Stimulated activated CD8-positive, alpha-beta memory T cell treated with anti-CD3 and anti-CD28 coated beads, Interleukin-15, amount 100 ng/mL, for 24 hours (primary cell): ENCODE data around the gene IQGAP1.
"Not testable (repeated sequence)": the region's sequence is repeated elsewhere in the genome, so short reads cannot be mapped to it uniquely, and the experiment has no call there.

ENCODE experiments used
- DNase-seq: peaks from one replicate; pipeline ENCODE4 v3.0.0-alpha.2; 2020; ENCODE audit warnings: low read depth

Gene IQGAP1, protein sequence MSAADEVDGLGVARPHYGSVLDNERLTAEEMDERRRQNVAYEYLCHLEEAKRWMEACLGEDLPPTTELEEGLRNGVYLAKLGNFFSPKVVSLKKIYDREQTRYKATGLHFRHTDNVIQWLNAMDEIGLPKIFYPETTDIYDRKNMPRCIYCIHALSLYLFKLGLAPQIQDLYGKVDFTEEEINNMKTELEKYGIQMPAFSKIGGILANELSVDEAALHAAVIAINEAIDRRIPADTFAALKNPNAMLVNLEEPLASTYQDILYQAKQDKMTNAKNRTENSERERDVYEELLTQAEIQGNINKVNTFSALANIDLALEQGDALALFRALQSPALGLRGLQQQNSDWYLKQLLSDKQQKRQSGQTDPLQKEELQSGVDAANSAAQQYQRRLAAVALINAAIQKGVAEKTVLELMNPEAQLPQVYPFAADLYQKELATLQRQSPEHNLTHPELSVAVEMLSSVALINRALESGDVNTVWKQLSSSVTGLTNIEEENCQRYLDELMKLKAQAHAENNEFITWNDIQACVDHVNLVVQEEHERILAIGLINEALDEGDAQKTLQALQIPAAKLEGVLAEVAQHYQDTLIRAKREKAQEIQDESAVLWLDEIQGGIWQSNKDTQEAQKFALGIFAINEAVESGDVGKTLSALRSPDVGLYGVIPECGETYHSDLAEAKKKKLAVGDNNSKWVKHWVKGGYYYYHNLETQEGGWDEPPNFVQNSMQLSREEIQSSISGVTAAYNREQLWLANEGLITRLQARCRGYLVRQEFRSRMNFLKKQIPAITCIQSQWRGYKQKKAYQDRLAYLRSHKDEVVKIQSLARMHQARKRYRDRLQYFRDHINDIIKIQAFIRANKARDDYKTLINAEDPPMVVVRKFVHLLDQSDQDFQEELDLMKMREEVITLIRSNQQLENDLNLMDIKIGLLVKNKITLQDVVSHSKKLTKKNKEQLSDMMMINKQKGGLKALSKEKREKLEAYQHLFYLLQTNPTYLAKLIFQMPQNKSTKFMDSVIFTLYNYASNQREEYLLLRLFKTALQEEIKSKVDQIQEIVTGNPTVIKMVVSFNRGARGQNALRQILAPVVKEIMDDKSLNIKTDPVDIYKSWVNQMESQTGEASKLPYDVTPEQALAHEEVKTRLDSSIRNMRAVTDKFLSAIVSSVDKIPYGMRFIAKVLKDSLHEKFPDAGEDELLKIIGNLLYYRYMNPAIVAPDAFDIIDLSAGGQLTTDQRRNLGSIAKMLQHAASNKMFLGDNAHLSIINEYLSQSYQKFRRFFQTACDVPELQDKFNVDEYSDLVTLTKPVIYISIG (N-terminal part only)

DNA sequence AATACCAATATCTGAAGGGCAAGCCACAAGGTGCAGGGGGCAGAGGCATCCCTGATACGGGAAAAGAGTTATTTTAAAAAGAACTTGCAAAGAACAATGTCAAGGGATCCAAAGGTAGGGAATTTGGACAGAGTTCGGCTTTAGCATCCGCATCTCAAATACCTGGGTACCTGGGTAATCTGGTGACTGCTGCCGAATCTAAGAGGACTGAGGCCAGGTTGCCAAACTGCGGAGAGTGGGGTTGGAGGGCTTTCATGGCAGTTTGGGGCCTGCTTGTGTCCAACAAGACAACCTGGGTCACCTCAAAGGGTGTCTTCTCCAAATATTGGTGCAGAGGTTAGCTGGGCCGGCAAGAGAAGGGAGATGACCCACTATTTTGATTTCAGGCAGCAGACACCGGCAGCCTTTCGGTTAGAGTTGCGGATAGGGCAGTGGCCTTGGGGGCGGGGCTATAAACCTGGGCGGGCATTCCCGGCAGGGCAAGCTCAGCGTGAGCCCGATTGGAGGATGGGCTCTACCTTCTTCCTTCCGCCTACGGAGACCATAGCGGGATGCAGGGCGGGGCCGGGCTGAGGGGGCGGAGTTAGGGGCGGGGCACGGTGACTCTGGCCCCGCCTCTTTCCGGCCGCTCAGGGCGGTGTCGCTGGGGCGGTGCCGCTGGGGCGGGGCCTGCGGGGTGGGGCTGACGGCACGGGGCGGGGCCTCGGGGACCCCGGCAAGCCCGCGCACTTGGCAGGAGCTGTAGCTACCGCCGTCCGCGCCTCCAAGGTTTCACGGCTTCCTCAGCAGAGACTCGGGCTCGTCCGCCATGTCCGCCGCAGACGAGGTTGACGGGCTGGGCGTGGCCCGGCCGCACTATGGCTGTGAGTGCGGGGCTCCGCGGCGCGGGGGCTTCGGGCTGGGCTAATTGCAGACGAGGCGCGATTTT lies at the start of gene IQGAP1:
Gene IQGAP1, plus strand, starts transcription at position 709 of the 928 bp plus-strand sequence. Its CDS starts 100 bp downstream, at position 809.
- DNase-seq, result peak; percentile 96

DNA sequence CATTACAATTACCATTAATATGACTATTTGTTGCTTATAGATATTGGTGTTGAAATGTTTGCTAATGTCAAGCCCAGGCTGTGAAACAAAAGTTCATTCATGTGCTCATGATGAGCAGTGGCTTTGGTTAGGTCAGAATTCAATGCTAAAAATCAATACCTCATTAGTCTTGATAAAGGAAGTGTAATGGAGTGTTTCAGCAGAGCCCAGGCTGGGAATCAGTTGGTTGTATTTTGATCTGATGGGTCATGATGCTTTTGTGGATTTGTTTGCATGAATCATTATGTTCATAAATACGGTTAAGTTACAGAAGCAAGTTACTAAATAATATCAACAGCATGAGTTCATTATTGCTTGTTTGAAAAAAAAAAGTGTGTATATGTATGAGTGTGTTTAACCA lies 49.5 kb upstream of the IQGAP1 start:
- DNase-seq, result no peak

DNA sequence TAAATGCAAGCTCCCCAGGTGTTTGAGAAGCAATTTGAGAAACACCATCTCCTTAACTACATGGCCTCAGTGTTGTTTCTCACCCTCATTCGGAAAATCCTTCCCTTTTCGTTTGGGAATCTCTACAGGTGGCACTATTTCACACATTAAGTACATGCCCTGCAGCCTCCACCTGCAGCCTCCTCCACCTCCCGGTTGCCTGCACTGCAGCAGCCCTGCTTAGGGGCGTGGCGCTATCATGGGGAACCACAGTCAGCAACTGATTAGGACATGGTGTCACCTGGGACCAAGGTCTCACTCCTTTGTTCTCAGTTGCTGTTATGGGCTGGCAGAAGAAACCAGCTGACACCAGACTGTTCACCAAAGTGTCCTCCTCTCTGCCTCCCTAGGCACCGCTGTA lies 47.7 kb upstream of the IQGAP1 start:
- DNase-seq, result no peak

DNA sequence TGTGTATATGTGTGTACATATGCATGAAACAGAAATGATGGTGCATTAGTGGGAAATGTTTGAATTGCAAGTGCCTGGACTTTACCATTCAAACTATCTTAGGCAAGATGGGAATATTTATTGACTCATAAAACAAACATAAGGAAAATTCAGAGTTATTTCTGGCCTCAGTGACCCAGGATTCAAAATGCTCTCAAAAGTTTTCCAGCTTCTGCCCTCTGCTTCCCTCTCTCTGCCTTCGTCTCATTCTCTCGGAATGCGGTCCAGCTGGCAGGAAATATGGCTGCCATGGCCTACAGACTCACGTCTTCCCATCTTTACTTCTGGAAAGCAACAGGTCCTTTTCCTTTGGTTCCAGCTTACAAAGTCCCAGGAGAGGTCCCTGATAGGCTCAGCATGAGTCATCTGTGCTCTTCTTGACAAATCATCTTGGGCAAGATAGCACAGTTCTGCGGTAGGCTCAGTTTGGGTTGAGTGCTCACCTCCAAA lies 44.7 kb upstream of the IQGAP1 start:
- DNase-seq, result no peak

DNA sequence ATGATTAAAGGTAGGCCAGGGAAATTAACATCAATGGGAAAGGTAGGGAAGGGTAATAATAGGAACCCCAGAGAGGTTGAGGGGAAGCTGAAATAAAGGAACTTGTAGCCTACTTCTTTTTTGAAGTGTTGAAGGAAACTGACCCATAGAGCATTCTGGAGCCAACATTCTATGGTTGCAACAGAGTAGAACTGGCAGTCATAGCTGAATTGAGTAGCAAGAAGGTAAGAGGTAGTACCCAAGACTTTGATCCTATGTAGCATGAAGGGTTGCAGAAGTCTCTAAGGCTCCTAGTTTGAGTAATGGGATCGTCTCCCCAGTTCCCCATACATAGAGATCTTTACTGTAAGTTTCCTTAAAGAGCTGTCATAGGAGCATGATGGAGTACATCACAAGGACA lies 43.4 kb upstream of the IQGAP1 start:
- DNase-seq, result no peak

DNA sequence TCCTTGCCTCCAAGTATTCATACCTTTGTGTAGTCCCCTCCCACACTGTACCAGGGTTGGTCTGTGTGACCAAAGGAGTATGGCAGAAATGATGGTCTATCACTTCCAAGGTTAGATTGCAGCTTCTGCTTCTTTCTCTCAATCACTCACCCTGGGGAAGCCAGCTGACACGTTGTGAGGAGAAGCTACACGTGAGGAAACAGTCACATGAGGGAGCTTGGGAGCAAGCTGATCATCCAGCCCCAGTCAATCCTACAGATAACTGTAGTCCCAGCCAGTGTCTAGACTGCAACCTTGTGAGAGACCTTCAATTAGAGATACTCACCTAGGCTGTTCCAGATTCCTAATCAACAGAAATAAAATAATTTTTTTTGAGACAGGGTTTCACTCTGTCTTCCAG lies 42.2 kb upstream of the IQGAP1 start:
- no peak for DNase-seq

DNA sequence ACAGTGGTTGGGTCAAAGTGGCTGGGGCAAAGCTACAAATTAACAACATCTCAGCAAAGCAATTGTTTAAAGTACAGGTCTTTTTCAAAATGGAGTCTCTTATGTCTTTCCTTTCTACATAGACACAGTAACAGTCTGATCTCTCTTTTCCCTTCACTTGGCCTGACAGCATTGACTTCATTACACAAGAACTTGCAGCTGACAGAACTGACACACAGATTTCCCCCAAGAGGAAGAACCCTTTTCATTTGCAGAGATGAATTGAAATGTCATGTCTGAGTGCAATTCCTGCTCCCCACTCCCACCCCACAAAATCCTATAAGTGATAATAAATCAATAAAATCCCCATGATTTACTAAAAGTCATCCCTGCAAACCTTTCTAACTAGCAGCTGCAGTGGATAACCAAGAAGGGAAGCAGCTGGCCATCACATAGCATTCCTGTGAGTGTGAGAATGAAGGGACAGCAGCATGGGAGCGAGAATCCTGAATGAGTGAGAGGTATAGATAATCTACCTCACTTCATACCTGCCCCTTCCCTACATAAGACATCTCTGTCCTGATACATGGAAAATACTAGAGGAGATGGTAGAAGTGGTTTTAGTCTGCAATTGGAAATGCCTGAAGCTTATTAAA lies 40.5 kb upstream of the IQGAP1 start:
- not testable (repeated sequence) for DNase-seq

DNA sequence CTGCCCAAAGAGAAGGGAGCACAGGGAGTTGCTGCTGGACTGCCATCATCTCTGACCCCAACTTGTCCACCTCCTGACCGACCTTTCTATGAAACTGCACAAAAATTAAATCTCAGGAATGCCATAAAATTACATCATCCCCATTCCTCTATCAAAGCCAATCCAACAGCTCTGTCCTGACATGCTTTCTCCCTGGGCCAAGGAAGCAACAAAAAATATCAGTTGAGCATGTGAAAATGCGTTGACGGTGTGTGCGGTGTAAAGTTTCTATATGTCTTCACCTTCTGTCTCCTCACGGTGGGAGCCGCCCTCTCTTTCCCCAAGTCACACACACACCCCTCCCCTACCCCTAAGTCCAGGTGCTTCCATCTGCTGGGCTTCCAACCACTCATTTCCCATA lies 39.6 kb upstream of the IQGAP1 start:
- no peak for DNase-seq

DNA sequence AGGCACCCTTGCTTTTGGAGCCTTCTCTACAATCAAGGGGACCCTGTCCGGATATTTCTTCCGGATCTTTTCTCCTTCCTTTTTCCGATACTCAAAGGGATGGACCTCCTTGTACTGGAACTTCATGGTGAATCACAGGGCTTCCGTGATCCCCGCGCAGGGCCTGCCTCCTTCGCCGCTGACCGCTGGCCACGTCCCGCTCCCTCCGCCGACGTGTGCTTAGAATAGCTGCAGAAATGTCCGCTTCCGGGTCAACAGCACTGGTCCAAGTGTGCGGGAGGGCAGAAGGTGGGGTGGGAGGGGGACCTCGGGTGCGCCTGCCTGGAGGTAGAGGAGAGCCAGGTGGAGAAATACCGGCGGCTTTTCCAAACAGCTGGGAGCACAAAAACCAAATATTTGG lies 39.0 kb upstream of the IQGAP1 start:
- no peak for DNase-seq

DNA sequence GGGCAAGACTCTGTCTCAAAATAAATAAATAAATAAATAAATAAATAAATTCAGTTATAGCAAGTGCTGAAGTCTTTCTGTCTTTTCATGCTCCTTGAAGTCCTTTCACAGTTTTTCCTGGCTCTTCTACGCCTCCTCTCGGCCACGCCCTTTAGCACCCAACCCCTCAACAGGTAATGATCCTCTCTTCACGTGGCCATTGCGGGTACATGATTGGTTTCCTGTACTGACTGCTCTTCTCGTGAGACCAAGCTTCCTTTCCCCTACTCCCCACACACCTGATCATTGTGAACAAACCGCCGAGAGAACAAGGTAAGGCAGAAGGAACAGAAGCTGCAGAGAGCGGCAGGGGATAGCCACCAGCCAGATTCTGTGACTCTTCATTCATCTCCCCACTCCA lies 38.2 kb upstream of the IQGAP1 start:
- no peak for DNase-seq

DNA sequence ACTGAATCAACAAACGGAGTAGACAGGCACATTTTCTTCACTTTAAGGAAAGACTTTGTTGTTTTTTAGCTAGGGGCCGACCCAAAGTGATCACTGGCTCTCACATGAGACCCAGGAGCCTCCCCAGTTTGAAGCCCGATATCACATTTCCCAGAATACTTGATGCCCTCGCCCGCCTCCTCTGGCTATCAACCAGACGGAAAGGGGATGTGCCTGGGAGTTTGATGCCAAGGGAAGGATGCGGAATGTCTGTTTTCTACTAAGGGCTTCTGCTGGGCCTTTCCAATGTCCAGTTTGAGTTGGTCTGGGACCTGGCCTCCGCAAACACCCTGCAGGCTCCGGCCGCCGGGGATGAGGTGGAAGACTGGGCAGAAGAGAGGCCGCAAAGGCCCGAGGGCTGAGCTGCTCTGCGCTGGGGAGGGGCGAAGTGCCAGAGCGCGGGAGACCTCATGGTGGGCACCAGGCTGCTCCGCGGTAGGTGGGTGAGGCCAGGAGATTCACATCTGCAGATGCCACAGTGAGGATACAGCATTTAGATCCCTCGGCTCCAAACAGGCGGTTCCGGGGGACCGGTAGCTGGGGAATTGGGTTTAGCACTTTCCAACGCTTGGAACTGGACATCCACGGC lies 36.4 kb upstream of the IQGAP1 start:
- DNase-seq, result no peak

DNA sequence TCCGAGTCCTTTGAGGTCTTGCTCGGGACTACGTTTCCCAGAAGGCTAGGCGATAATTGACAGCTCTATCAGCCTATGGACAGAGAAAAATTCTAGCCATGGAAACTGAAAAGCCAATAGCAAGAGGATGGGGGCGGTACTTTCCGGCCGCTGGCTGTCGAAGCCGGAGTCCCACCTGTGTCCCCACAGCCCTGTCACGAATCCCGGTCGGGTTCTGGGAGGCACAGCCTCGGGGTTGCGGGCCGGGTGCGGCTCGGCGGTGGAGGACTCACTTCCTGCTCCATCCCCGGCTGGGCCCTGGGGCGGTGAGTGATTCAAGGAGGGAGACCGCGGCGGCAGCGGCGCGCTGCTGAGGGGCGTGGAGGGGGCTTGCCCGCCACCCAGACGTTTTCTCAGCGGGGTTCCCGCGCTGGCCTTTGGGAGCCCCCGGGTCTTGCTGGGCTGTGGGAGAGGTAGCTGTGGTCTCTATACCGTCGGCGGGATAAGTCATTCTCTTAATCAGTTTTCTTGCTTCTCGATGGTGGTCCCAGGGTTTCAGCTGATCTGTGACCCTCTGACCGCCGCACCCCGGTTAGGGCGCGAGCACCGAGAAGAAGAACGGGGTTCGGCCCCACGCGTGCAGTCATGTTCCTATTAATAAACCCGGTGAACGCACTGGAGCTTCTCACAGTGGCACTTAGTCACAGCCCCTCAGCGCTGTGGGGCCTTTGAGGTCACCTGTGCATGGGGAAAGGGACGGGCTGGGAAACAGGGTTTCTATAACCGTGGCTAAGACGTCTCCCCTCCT lies 35.7 kb upstream of the IQGAP1 start, which contains the start of gene ZNF774:
Gene ZNF774, plus strand, starts transcription at position 178 of the 787 bp plus-strand sequence. CDS start 2,377 bp downstream, outside the sequence.
- peak; percentile 64 for DNase-seq

DNA sequence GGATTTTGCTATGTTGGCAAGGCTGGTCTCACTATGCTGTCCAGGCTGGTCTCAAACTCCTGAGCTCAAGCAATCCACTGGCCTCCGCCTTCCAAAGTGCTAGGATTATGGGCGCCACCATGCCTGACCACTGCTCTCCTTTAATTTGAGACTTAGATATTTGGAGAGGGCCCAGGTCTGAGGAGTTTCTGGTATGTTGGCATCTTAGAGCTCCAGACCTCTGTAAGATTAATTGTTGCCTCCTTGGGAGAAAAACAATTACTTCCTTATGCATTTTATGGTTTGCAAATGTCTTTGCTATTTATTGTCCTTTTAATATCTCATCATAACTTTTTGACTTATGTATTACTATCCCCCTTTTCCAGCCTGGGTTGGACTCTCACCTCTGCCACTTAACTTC lies 33.1 kb upstream of the IQGAP1 start:
- DNase-seq, result no peak

DNA sequence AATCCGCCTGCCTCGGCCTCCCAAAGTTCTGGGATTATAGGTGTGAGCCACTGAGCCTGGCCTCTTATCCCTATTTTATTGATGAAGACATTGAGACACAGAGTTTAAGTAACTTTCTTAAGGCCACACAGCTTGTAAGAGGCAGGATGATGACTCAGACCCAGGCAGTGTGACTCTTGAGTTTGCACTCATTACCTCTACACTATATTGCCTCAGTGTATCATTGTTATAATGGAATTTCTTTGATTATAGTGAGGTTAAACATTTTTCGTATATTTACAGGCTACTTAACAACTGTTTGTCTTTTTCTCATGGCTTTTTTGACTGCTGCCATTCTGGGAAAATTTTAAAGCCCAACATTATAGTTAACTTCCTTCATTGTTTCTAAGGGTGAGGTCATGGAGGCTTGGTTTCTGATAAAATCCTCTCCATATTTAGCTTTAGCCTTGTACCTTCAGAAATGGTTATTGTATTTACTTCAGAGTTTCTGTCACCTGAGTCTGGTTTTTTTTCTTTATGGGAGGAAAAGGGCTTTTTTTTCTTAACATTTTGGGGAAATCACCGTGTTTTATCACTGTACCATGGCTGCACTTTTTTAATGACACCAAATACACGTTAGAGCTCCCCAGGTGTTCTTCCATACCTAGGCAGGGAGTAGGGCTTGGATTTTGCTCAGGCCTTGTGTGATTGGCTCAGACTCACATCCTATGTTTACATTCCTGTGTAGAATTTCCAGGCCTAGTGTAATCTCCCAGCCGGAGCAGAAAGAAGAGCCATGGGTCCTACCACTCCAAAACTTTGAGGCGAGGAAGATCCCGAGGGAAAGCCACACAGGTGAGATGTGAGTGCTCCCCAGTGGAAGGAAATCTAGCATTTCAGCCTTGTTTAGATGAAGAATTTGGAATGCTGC lies 29.7 kb upstream of the IQGAP1 start:
- DNase-seq, result no peak

DNA sequence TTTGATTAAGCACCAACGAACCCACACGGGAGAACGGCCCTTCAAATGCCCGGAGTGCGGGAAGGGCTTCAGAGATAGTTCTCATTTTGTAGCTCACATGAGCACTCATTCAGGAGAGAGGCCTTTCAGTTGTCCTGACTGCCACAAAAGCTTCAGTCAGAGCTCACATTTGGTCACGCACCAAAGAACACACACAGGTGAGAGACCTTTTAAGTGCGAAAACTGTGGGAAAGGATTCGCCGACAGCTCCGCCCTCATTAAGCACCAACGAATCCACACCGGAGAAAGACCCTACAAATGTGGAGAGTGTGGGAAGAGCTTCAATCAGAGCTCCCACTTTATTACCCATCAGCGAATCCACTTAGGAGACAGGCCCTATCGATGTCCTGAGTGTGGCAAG lies 27.3 kb upstream of the IQGAP1 start:
- DNase-seq, result no peak

DNA sequence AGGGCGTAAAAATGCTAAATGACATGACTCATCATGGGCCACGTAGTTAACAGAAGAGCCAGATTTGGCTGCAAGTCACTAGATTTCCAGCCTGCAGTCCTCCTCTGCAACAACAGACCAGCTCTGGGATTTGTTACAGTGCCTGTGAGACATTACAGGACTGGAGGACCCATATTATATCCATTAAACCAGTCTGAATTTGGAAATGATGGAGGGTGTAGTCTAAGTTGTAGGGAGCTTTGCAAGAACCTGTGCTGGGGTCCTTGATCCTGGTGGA lies 25.2 kb upstream of the IQGAP1 start:
- DNase-seq, result no peak

DNA sequence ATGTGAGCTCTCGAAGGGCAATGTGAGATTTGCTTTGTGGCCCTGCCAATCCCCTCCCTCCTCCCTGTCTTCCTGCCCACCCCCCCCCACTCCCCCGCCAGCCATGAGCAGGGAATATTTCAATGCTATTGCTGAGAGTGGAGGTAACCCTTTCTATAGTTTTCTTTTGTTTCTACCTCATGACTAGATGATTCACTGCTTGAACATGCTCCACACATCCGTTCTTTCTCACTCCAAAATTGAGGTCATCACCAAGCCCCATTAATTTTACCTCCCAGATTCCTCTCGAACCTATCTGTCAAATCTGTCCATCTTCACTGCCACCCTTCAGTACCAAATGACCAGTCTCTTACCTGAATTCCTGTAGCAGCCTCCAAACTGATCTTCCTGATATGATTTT lies 23.8 kb upstream of the IQGAP1 start:
- no peak for DNase-seq

DNA sequence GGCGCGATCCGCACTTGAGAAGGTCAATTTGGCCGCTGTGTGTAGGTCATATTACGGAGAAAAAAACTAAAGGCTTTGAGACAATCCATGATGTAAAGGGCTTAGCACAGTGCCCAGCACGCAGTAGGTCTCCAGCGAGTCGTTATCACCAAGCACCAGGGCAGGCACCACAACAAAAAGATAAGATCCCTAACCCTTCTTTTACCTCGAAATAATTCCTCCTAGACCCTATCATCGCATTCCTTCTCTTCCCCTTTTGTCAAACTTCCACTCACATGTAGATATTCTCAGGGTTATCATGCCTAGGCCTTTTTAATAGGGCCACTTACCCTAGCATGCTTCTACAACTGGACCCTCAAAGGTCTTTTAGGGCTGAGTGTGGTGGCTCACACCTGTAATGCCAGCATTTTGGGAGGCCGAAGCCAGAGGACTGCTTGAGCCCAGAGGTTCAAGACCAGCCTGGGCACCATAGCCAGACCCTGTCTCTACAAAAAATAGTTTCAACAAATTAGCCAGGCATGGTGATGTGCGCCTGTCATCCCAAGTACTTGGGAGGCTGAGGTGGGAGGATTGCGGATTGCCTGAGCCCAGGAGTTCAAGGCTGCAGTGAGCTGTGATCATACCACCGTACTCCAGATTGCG lies 22.5 kb upstream of the IQGAP1 start:
- no peak for DNase-seq
